Endothelial cell of umbilical vein (primary cell): ENCODE results near the gene ARHGDIA.

Experiments
- CTCF ChIP-seq, 2 donors: IDR thresholded peaks; 1 replicate in 1 of 2; 2 replicates in 1 of 2; pipeline ENCODE4 v1.5.1; 2011; ENCODE audit warnings: low read length in 2 of 2, mild to moderate bottlenecking in 2 of 2, moderate library complexity in 2 of 2, control low read depth in 1 of 2, inconsistent platforms in 1 of 2, low read depth in 1 of 2; ENCODE audit not compliant: insufficient read depth in 1 of 2; ENCODE audit errors: extremely low read depth in 1 of 2
- EZH2 ChIP-seq: IDR thresholded peaks from 2 replicates; pipeline ENCODE4 v1.6.1; 2012; ENCODE audit warnings: borderline replicate concordance, low read depth, mild to moderate bottlenecking, moderate library complexity, low read length, inconsistent platforms; ENCODE audit not compliant: severe bottlenecking
- MAX ChIP-seq: IDR thresholded peaks from 2 replicates; pipeline ENCODE4 v1.6.1; 2011; ENCODE audit not compliant: insufficient read depth, insufficient read length
- POLR2A ChIP-seq: IDR thresholded peaks from 2 replicates; pipeline ENCODE4 v1.6.1; 2012; ENCODE audit warnings: low read depth, mild to moderate bottlenecking, control low read depth, low read length
- POLR2AphosphoS5 ChIP-seq: IDR thresholded peaks from 2 replicates; pipeline ENCODE4 v1.6.1; 2012; ENCODE audit warnings: low read depth, mild to moderate bottlenecking, control low read depth, low read length, moderate library complexity; ENCODE audit not compliant: insufficient read depth

- TF ChIP-seq POLR2AphosphoS5: no peak
- no peak for TF ChIP-seq CTCF (IDR thresholded peaks at IDR 0.05; ENCODE audit: extremely low read depth in 1 of 2, insufficient read depth in 1 of 2, low read depth in 1 of 2, low read length in 2 of 2)
- TF ChIP-seq POLR2A: no peak
- no peak for TF ChIP-seq EZH2
- no peak for TF ChIP-seq MAX
Observed at GRCh38 chr17:81829858-81830257, 41.3 kb downstream of the ARHGDIA start.
